Measurements from ENCODE around the gene WDPCP. TPM values are rescaled to one million over a fixed set of nuclear protein-coding genes. Genes with fewer than 3 reads are reported as not detected.
"Not testable (repeated sequence)": the region's sequence is repeated elsewhere in the genome, so short reads cannot be mapped to it uniquely, and the experiment has no call there.

The WDPCP gene
- total RNA-seq, result 49.2 TPM
- 3.8 TPM for polyA plus RNA-seq

GRCh38 chr2:63588385-63589147 lies at the start of gene WDPCP, which contains the start of gene MDH1:
Gene WDPCP (minus strand): TSS chr2:63588477. CDS start chr2:63588271, 206 bp downstream.
Gene MDH1 (plus strand): TSS chr2:63588963. CDS start chr2:63589044, 81 bp downstream.
- Histone ChIP-seq H3K27ac (ENCODE audit: low read depth) (peak within 1 kb of the TSS; percentile 19), H3K4me1 (ENCODE audit: insufficient read depth) (no peaks in the 10 kb centered on the region), H3K4me3 (ENCODE audit: low read depth, low read length) (peak within 1 kb of the TSS; percentile 66), H3K36me3 (ENCODE audit: insufficient read depth) (no peaks in the 10 kb centered on the region)
- peak; percentile 98 for DNase-seq (ENCODE audit: extremely low spot score)
- under 1% methylated on average over 44 of the region's 44 CpGs for WGBS

- no peak overlapping the region for H3K27ac ChIP-seq (ENCODE audit: low read depth)
- H3K4me3 ChIP-seq (ENCODE audit: low read depth, low read length), result no peak overlapping the region
- H3K36me3 ChIP-seq (ENCODE audit: insufficient read depth), result no peaks in the 10 kb centered on the region
- no peak for DNase-seq (ENCODE audit: extremely low spot score)
- no peaks in the 10 kb centered on the region for H3K4me1 ChIP-seq (ENCODE audit: insufficient read depth)
- WGBS, result 91% methylated on average over 2 of the region's 2 CpGs
Measured at GRCh38 chr2:63632382-63632781, 44.1 kb upstream of the WDPCP start.

- 32% methylated on average over 1 of the region's 1 CpG for WGBS
- no peak for DNase-seq (ENCODE audit: extremely low spot score)
- no peaks in the 10 kb centered on the region for H3K36me3 ChIP-seq (ENCODE audit: insufficient read depth)
- H3K4me3 ChIP-seq (ENCODE audit: low read depth, low read length), result no peak overlapping the region
- no peak overlapping the region for H3K27ac ChIP-seq (ENCODE audit: low read depth)
- H3K4me1 ChIP-seq (ENCODE audit: insufficient read depth), result no peaks in the 10 kb centered on the region
Measured at GRCh38 chr2:63631501-63631900, 43.2 kb upstream of the WDPCP start.

- WGBS, result 96% methylated on average over 1 of the region's 1 CpG
- no peak for DNase-seq (ENCODE audit: extremely low spot score)
- Histone ChIP-seq H3K27ac (ENCODE audit: low read depth) (no peak overlapping the region), H3K4me1 (ENCODE audit: insufficient read depth) (no peaks in the 10 kb centered on the region), H3K4me3 (ENCODE audit: low read depth, low read length) (no peak overlapping the region), H3K36me3 (ENCODE audit: insufficient read depth) (no peaks in the 10 kb centered on the region)
Measured at GRCh38 chr2:63628403-63628942, 40.2 kb upstream of the WDPCP start.

GRCh38 chr2:63627866-63628265 lies 39.6 kb upstream of the WDPCP start:
- H3K27ac ChIP-seq (ENCODE audit: low read depth), result no peak overlapping the region
- H3K4me3 ChIP-seq (ENCODE audit: low read depth, low read length), result no peak overlapping the region
- no peak for DNase-seq (ENCODE audit: extremely low spot score)
- no peaks in the 10 kb centered on the region for H3K4me1 ChIP-seq (ENCODE audit: insufficient read depth)
- WGBS, result 95% methylated on average over 15 of the region's 15 CpGs
- no peaks in the 10 kb centered on the region for H3K36me3 ChIP-seq (ENCODE audit: insufficient read depth)

GRCh38 chr2:63623763-63624162 lies 35.5 kb upstream of the WDPCP start:
- DNase-seq (ENCODE audit: extremely low spot score); H3K27ac ChIP-seq (ENCODE audit: low read depth); H3K4me3 ChIP-seq (ENCODE audit: low read depth, low read length); H3K4me1 ChIP-seq (ENCODE audit: insufficient read depth); H3K36me3 ChIP-seq (ENCODE audit: insufficient read depth): not testable (repeated sequence)
- WGBS, result 78% methylated on average over 2 of the region's 2 CpGs

- no peak for DNase-seq (ENCODE audit: extremely low spot score)
- WGBS, result 95% methylated on average over 31 of the region's 31 CpGs
- Histone ChIP-seq H3K27ac (ENCODE audit: low read depth) (no peak overlapping the region), H3K4me1 (ENCODE audit: insufficient read depth) (no peaks in the 10 kb centered on the region), H3K4me3 (ENCODE audit: low read depth, low read length) (no peak overlapping the region), H3K36me3 (ENCODE audit: insufficient read depth) (no peaks in the 10 kb centered on the region)
Measured at GRCh38 chr2:63622751-63623150, 34.5 kb upstream of the WDPCP start.

- Histone ChIP-seq H3K4me3 (ENCODE audit: low read depth, low read length) (no peak overlapping the region), H3K27ac (ENCODE audit: low read depth) (no peak overlapping the region), H3K4me1 (ENCODE audit: insufficient read depth) (no peaks in the 10 kb centered on the region), H3K36me3 (ENCODE audit: insufficient read depth) (no peaks in the 10 kb centered on the region)
- DNase-seq (ENCODE audit: extremely low spot score), result no peak
- WGBS, result 90% methylated on average over 2 of the region's 2 CpGs
Measured at GRCh38 chr2:63619328-63619727, 31.1 kb upstream of the WDPCP start.

- WGBS, result 68% methylated on average over 1 of the region's 1 CpG
- DNase-seq (ENCODE audit: extremely low spot score), result no peak
- no peaks in the 10 kb centered on the region for H3K4me1 ChIP-seq (ENCODE audit: insufficient read depth)
- H3K4me3 ChIP-seq (ENCODE audit: low read depth, low read length), result no peak overlapping the region
- no peak overlapping the region for H3K27ac ChIP-seq (ENCODE audit: low read depth)
- H3K36me3 ChIP-seq (ENCODE audit: insufficient read depth), result no peaks in the 10 kb centered on the region
Measured at GRCh38 chr2:63617366-63617765, 29.1 kb upstream of the WDPCP start.

GRCh38 chr2:63614983-63615945 lies 27.0 kb upstream of the WDPCP start:
- WGBS, result 39% methylated on average over 9 of the region's 9 CpGs
- Histone ChIP-seq H3K4me3 (ENCODE audit: low read depth, low read length) (no peak overlapping the region), H3K27ac (ENCODE audit: low read depth) (no peak overlapping the region), H3K36me3 (ENCODE audit: insufficient read depth) (no peaks in the 10 kb centered on the region), H3K4me1 (ENCODE audit: insufficient read depth) (no peaks in the 10 kb centered on the region)
- no peak for DNase-seq (ENCODE audit: extremely low spot score)

GRCh38 chr2:63614448-63614968 lies 26.2 kb upstream of the WDPCP start:
- no peaks in the 10 kb centered on the region for H3K36me3 ChIP-seq (ENCODE audit: insufficient read depth)
- WGBS, result 72% methylated on average over 2 of the region's 2 CpGs
- H3K4me1 ChIP-seq (ENCODE audit: insufficient read depth), result no peaks in the 10 kb centered on the region
- H3K4me3 ChIP-seq (ENCODE audit: low read depth, low read length), result no peak overlapping the region
- DNase-seq (ENCODE audit: extremely low spot score), result no peak
- no peak overlapping the region for H3K27ac ChIP-seq (ENCODE audit: low read depth)

- DNase-seq (ENCODE audit: extremely low spot score), result no peak
- H3K4me1 ChIP-seq (ENCODE audit: insufficient read depth), result no peaks in the 10 kb centered on the region
- H3K36me3 ChIP-seq (ENCODE audit: insufficient read depth), result no peaks in the 10 kb centered on the region
- no peak overlapping the region for H3K4me3 ChIP-seq (ENCODE audit: low read depth, low read length)
- H3K27ac ChIP-seq (ENCODE audit: low read depth), result no peak overlapping the region
- WGBS, result 69% methylated on average over 2 of the region's 2 CpGs
Measured at GRCh38 chr2:63613391-63613901, 25.2 kb upstream of the WDPCP start.

- no peak overlapping the region for H3K4me3 ChIP-seq (ENCODE audit: low read depth, low read length)
- H3K27ac ChIP-seq (ENCODE audit: low read depth), result no peak overlapping the region
- peaks cover 6% of the 10 kb centered on the region for H3K36me3 ChIP-seq (ENCODE audit: insufficient read depth)
- DNase-seq (ENCODE audit: extremely low spot score), result no peak
- 97% methylated on average over 4 of the region's 4 CpGs for WGBS
- H3K4me1 ChIP-seq (ENCODE audit: insufficient read depth), result no peaks in the 10 kb centered on the region
Measured at GRCh38 chr2:63610525-63610924, 22.2 kb upstream of the WDPCP start.

All from urinary bladder (tissue), 4 donors.